Raji (cell line): ENCODE results near the gene PLPP4.

Source experiments
- POLR2A ChIP-seq: IDR thresholded peaks from 2 replicates; pipeline ENCODE4 v1.6.1; 2011; ENCODE audit warnings: low read depth, low read length, control low read depth; ENCODE audit not compliant: insufficient read depth

The PLPP4 gene

GRCh38 chr10:120557311-120557710 is 100.3 kb downstream of the PLPP4 start:
- TF ChIP-seq POLR2A: no peak

GRCh38 chr10:120559800-120560199 is 102.8 kb downstream of the PLPP4 start:
- no peak for TF ChIP-seq POLR2A

- TF ChIP-seq POLR2A: no peak
Measured at GRCh38 chr10:120562956-120563355, 105.9 kb downstream of the PLPP4 start.

GRCh38 chr10:120570418-120570817 is 113.4 kb downstream of the PLPP4 start:
- no peak for TF ChIP-seq POLR2A

- no peak for TF ChIP-seq POLR2A
Measured at GRCh38 chr10:120571266-120571665, 114.2 kb downstream of the PLPP4 start.

GRCh38 chr10:120572307-120572706 is 115.3 kb downstream of the PLPP4 start:
- TF ChIP-seq POLR2A: no peak

- no peak for TF ChIP-seq POLR2A
Measured at GRCh38 chr10:120573355-120573754, 116.3 kb downstream of the PLPP4 start.

GRCh38 chr10:120574981-120575380 is 118.0 kb downstream of the PLPP4 start:
- TF ChIP-seq POLR2A: no peak

- no peak for TF ChIP-seq POLR2A
Measured at GRCh38 chr10:120575411-120575810, 118.4 kb downstream of the PLPP4 start.

GRCh38 chr10:120578134-120578533 is 121.1 kb downstream of the PLPP4 start:
- no peak for TF ChIP-seq POLR2A

- TF ChIP-seq POLR2A: no peak
Measured at GRCh38 chr10:120578890-120579289, 121.9 kb downstream of the PLPP4 start.

GRCh38 chr10:120580918-120581895 is 124.2 kb downstream of the PLPP4 start:
- no peak for TF ChIP-seq POLR2A

- no peak for TF ChIP-seq POLR2A
Measured at GRCh38 chr10:120582753-120583152, 125.7 kb downstream of the PLPP4 start.

GRCh38 chr10:120583424-120584108 is 126.5 kb downstream of the PLPP4 start:
- no peak for TF ChIP-seq POLR2A

GRCh38 chr10:120584786-120585185 is 127.8 kb downstream of the PLPP4 start:
- no peak for TF ChIP-seq POLR2A

GRCh38 chr10:120586471-120586872 is 129.4 kb downstream of the PLPP4 start:
- TF ChIP-seq POLR2A: no peak
